SU-DHL-6 (cell line): Measurements from ENCODE around the gene PTPRG.

Source experiments
- EZH2phosphoT487 ChIP-seq: fragments of 200-600 bp; sonication (generic), shearing (Covaris generic); conservative IDR thresholded peaks from 2 replicates; pipeline ENCODE4 v1.6.1; 2018; ENCODE audit warnings: mild to moderate bottlenecking, antibody characterized with exemption, low read length, moderate library complexity, mixed read lengths
- TF ChIP-seq, protein P1 (sequence below): fragments of 200-600 bp; sonication (generic); IDR thresholded peaks from one replicate; pipeline ENCODE4 v1.5.1; 2017; ENCODE audit warnings: antibody characterized with exemption, mild to moderate bottlenecking, low read length, moderate library complexity; ENCODE audit not compliant: insufficient read depth, poor library complexity, severe bottlenecking

- no peak for TF ChIP-seq EZH2phosphoT487
- TF ChIP-seq, protein P1, sequence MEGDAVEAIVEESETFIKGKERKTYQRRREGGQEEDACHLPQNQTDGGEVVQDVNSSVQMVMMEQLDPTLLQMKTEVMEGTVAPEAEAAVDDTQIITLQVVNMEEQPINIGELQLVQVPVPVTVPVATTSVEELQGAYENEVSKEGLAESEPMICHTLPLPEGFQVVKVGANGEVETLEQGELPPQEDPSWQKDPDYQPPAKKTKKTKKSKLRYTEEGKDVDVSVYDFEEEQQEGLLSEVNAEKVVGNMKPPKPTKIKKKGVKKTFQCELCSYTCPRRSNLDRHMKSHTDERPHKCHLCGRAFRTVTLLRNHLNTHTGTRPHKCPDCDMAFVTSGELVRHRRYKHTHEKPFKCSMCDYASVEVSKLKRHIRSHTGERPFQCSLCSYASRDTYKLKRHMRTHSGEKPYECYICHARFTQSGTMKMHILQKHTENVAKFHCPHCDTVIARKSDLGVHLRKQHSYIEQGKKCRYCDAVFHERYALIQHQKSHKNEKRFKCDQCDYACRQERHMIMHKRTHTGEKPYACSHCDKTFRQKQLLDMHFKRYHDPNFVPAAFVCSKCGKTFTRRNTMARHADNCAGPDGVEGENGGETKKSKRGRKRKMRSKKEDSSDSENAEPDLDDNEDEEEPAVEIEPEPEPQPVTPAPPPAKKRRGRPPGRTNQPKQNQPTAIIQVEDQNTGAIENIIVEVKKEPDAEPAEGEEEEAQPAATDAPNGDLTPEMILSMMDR: no peak
Observed at GRCh38 chr3:61520966-61521628, 40.3 kb upstream of the PTPRG start.
